Esophagus (tissue), 2 donors: ENCODE data around the gene APBB1. TPM values are rescaled to one million over a fixed set of nuclear protein-coding genes. Genes with fewer than 3 reads are reported as not detected.

Source experiments
- H3K27ac ChIP-seq, 2 donors: one replicate each; pipeline ENCODE4 v1.5.1; 2013; ENCODE audit warnings: low read depth in 2 of 2, mild to moderate bottlenecking in 2 of 2, inconsistent platforms in 1 of 2, low read length in 1 of 2, moderate library complexity in 1 of 2
- H3K27me3 ChIP-seq, 2 donors: one replicate each; pipeline ENCODE4 v1.6.1; 2013; ENCODE audit warnings: low read length in 2 of 2, control low read depth in 1 of 2, mild to moderate bottlenecking in 1 of 2; ENCODE audit not compliant: insufficient read depth in 2 of 2, control insufficient read depth in 1 of 2
- H3K36me3 ChIP-seq, 2 donors: one replicate each; pipeline ENCODE4 v1.6.1; 2013; ENCODE audit warnings: low read length in 1 of 2; ENCODE audit not compliant: control insufficient read depth in 2 of 2, insufficient read depth in 2 of 2
- H3K4me1 ChIP-seq, 2 donors: one replicate each; pipeline ENCODE4 v1.6.1; 2013; ENCODE audit warnings: low read length in 1 of 2; ENCODE audit not compliant: control insufficient read depth in 2 of 2, insufficient read depth in 2 of 2
- H3K4me3 ChIP-seq, 2 donors: one replicate each; pipeline ENCODE4 v1.5.1; 2013; ENCODE audit warnings: low read length in 2 of 2, mild to moderate bottlenecking in 2 of 2, low read depth in 1 of 2, moderate library complexity in 1 of 2
- H3K9me3 ChIP-seq, 2 donors: one replicate each; pipeline ENCODE4 v1.6.1; 2013; ENCODE audit warnings: mild to moderate bottlenecking in 2 of 2, low read depth in 1 of 2, low read length in 1 of 2, moderate library complexity in 1 of 2; ENCODE audit not compliant: control insufficient read depth in 2 of 2, insufficient read depth in 1 of 2
- WGBS, 2 donors: extraction: QIAGEN DNeasy Blood & Tissue Kit; methylation state at CpG; one replicate each; pipeline ENCODE4 v1.1.7; 2013; 5-methylcytosine and 5-hydroxymethylcytosine counted together
- polyA plus RNA-seq, 2 donors: library from polyadenylated mRNA; stranded (reverse); fragments of 200-250 nt; gene quantifications; one replicate each; pipeline ENCODE4 v1.2.3, GENCODE V29; 2013
- donor health status: healthy with polysubstance abuse.
- donor health status: Bipolar disorder and iron deficiency.

APBB1 gene
- polyA plus RNA-seq, 2 donors: 7.1 to 12.0 TPM

DNA sequence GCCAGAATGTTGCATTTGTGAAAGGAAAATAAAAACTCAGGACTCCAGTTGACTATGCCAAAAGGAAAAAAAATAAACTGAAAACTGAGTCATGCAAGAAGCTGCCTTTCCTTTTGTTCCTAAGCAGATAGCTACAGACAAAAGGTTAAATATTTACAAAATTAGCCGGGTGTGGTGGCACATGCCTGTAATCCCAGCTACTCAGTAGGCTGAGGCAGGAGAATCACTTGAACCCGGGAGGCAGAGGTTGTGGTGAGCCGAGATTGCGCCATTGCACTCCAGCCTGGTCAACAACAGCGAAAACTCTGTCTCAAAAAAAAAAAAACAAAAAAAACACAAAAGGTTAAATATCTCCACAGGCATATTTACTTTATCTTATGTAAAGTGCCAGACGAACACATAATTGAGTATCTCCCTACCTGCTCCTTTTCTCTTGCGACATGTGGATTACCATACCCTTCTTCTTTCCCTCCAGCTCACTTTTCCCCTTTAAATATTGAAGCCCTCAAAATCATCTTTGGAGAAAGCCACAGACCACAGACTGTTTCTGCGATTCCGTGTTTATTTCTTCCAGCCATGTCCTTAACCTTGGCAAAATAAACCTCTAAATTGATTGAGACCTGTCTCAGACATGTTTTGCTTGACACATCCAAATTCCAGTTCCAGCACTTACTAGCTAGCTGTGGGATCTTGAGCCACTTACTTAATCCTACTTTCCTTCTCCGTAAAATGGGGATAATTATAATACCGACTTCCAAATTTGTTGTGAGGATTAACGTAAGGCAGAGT lies 30.9 kb downstream of the APBB1 start:
- no peak overlapping the region for H3K4me3 ChIP-seq
- H3K9me3 ChIP-seq: no peaks in the 10 kb centered on the region
- no peak overlapping the region for H3K27ac ChIP-seq
- H3K27me3 ChIP-seq: no peaks in the 10 kb centered on the region
- 63 to 68% methylated on average over 12 of the region's 12 CpGs for WGBS, 2 donors
- peaks cover 0 to 8% of the 10 kb centered on the region in 2 donors for H3K4me1 ChIP-seq
- H3K36me3 ChIP-seq: peaks cover 0 to 4% of the 10 kb centered on the region in 2 donors

DNA sequence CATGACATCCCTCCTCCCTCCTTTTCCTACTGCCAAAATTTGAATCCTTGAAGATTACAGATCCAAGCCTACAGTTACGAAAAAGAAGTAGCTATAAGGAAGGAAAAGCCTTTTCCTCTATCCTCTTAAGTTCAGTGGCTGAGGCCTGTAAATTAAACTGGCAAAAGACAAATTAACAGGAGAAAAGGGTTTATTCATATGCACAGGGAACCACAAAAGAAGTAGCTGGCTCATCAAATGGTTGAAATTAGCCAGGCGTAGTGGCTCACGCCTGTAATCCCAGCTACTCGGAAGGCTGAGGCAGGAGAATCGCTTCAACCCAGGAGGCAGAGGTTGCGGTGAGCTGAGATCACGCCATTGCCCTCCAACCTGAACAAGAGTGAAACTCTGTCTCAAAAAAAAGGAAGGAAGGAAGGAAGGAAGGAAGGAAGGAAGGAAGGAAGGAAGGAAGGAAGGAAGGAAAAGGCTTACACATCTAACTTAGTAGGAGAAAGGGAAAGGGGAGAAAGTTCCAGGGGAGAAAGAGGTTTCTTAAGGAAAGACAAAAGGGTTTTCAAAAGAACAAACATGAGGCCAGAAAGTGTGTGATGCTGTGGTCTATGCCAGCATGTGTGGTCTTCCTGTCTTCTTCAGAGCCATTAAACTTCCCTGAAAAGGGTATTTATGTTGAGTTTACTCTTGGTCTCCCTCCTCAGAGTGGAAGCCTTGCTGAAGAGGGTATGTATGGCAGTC lies 33.7 kb downstream of the APBB1 start:
- H3K4me1 ChIP-seq: no peaks in the 10 kb centered on the region
- whole genome bisulfite sequencing, 2 donors: 91 to 94% methylated on average over 7 of the region's 7 CpGs
- H3K36me3 ChIP-seq: no peaks in the 10 kb centered on the region
- no peak overlapping the region for H3K27ac ChIP-seq
- H3K4me3 ChIP-seq: no peak overlapping the region
- no peaks in the 10 kb centered on the region for H3K27me3 ChIP-seq
- H3K9me3 ChIP-seq: no peaks in the 10 kb centered on the region

DNA sequence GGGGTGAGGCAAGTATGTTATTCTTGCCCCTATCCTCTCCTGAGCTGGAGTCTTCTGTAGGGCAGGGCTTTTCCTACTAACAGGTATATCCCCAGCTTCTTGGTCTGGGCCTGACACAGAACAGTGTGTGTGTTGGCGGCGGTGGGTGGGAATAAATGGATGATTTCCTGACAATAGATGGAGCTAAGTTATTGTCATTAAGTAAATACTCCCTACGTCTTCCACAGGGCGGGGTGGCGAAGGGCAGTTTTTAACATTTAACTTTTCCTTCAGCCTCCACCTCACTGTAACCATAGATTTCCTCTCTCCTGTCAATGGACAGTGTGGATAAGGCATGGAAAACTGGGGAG lies 40.3 kb downstream of the APBB1 start:
- Histone ChIP-seq H3K4me3 (no peak overlapping the region), H3K27ac (no peak overlapping the region), H3K36me3 (no peaks in the 10 kb centered on the region), H3K9me3 (no peaks in the 10 kb centered on the region), H3K27me3 (no peaks in the 10 kb centered on the region), H3K4me1 (no peaks in the 10 kb centered on the region)
- WGBS, 2 donors: 62 to 67% methylated on average over 5 of the region's 5 CpGs

- no peaks in the 10 kb centered on the region for H3K27me3 ChIP-seq
- 34 to 35% methylated on average over 4 of the region's 4 CpGs for WGBS, 2 donors
- H3K27ac ChIP-seq: no peak overlapping the region
- no peaks in the 10 kb centered on the region for H3K9me3 ChIP-seq
- no peaks in the 10 kb centered on the region for H3K36me3 ChIP-seq
- H3K4me3 ChIP-seq: no peak overlapping the region
- H3K4me1 ChIP-seq: no peaks in the 10 kb centered on the region
Observed at GRCh38 chr11:6377902-6378639, 40.8 kb downstream of the APBB1 start.

DNA sequence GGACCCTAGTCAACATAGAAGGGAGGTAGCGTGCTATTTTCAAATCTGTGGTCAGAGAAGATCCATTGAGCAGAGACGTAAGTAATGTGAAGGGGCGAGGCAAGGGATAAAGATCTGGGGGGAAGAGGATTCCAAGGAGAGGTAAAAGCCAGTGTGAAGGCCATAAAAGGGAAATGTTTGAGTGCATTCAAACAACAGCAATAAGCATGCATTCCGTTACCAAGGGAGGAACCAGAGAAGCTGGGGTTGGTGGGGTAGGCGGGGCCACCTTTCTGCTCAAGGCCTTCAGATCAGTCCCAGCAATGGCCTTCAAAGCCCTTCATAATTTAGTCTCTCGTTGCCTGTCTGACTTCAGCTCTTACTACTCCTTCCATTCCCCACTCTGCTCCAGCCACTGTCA lies 47.1 kb downstream of the APBB1 start:
- Histone ChIP-seq H3K27me3 (no peaks in the 10 kb centered on the region), H3K9me3 (no peaks in the 10 kb centered on the region), H3K4me3 (no peak overlapping the region), H3K27ac (no peak overlapping the region), H3K36me3 (no peaks in the 10 kb centered on the region), H3K4me1 (no peaks in the 10 kb centered on the region)
- WGBS, 2 donors: 83 to 85% methylated on average over 6 of the region's 6 CpGs

GRCh38 chr11:6365659-6366058 lies 53.2 kb downstream of the APBB1 start:
- H3K4me3 ChIP-seq: no peak overlapping the region
- H3K36me3 ChIP-seq: no peaks in the 10 kb centered on the region
- H3K9me3 ChIP-seq: no peaks in the 10 kb centered on the region
- H3K4me1 ChIP-seq: no peaks in the 10 kb centered on the region
- WGBS, 2 donors: 47 to 54% methylated on average over 2 of the region's 2 CpGs
- no peak overlapping the region for H3K27ac ChIP-seq
- no peaks in the 10 kb centered on the region for H3K27me3 ChIP-seq

DNA sequence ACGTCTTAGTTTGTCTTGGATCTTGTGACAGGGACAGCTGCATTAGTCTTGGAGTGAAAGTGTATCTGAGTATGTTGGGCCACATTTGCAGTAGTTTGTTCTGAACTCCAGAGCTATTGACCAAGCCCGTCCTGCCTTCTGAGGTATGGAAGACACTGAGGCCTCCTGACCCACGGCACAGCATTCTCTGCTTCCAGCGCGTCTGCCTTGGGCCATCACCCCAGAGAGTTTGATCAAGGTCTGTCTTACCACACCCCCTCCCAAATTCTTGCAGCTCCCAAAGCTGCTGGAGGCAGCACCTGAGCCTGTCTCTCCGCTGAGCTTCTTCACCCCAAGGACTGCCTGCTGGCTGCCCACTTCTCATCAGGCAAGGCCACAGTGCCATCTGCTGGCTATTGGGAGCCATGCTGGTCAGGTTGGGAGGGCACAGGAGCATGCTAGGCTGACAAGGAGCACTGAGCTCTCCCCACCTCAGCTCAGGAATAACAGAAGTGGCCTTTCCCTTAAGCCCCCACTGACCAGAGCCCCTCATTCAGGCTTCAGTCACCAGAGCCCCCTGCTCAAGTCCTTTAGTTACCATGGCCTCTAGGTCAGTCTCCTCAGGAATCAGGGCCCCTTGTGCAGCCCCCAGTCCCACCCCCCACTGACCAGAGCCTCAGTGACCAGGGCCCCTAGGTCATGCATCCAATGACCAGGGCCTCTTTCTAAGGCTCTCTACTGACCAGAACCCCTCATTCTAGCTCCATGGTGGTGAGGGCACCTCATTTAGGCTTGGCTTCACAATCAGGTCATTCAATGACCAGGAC lies 55.8 kb downstream of the APBB1 start:
- H3K4me1 ChIP-seq: no peaks in the 10 kb centered on the region
- H3K9me3 ChIP-seq: no peaks in the 10 kb centered on the region
- no peak overlapping the region for H3K27ac ChIP-seq
- no peaks in the 10 kb centered on the region for H3K27me3 ChIP-seq
- 61 to 62% methylated on average over 6 of the region's 6 CpGs for WGBS, 2 donors
- H3K36me3 ChIP-seq: no peaks in the 10 kb centered on the region
- H3K4me3 ChIP-seq: no peak overlapping the region

- H3K4me1 ChIP-seq: peaks cover 0 to under 1% of the 10 kb centered on the region in 2 donors
- 68 to 69% methylated on average over 5 of the region's 5 CpGs for WGBS, 2 donors
- no peaks in the 10 kb centered on the region for H3K36me3 ChIP-seq
- H3K27ac ChIP-seq: no peak overlapping the region
- no peaks in the 10 kb centered on the region for H3K9me3 ChIP-seq
- H3K4me3 ChIP-seq: no peak overlapping the region
- H3K27me3 ChIP-seq: no peaks in the 10 kb centered on the region
Observed at GRCh38 chr11:6362185-6362872, 56.6 kb downstream of the APBB1 start.

GRCh38 chr11:6360183-6360582 lies 58.7 kb downstream of the APBB1 start:
- WGBS, 2 donors: 58 to 70% methylated on average over 3 of the region's 3 CpGs
- Histone ChIP-seq H3K27ac (no peak overlapping the region), H3K4me3 (no peak overlapping the region), H3K27me3 (no peaks in the 10 kb centered on the region), H3K4me1 (peaks cover 0 to 2% of the 10 kb centered on the region in 2 donors), H3K9me3 (no peaks in the 10 kb centered on the region), H3K36me3 (no peaks in the 10 kb centered on the region)
